NCI-H2029 (cell line): Measurements from ENCODE around the gene MEOX2.
A peak's percentile ranks its signal among the peaks of the same experiment; 100 is the strongest.

Experiments used
- DNase-seq: peaks from one replicate; lab custom pipeline; 2025; lab: John Stamatoyannopoulos, UW

Gene MEOX2

GRCh38 chr7:15686295-15686956 is at the start of gene MEOX2:
MEOX2 (minus strand) TSS chr7:15686683; CDS start chr7:15686402, 281 bp downstream.
- DNase-seq, result peak; percentile 60

- no peak for DNase-seq
Observed at GRCh38 chr7:15729746-15730145, 43.3 kb upstream of the MEOX2 start.

GRCh38 chr7:15725051-15725450 is 38.6 kb upstream of the MEOX2 start:
- no peak for DNase-seq

GRCh38 chr7:15723841-15724240 is 37.4 kb upstream of the MEOX2 start:
- no peak for DNase-seq

- DNase-seq, result peak; percentile 24
Observed at GRCh38 chr7:15720849-15721471, 34.5 kb upstream of the MEOX2 start.

- no peak for DNase-seq
Observed at GRCh38 chr7:15719311-15719710, 32.8 kb upstream of the MEOX2 start.

GRCh38 chr7:15715435-15715834 is 29.0 kb upstream of the MEOX2 start:
- DNase-seq, result no peak

- DNase-seq, result no peak
Observed at GRCh38 chr7:15709978-15710377, 23.5 kb upstream of the MEOX2 start.

- no peak for DNase-seq
Observed at GRCh38 chr7:15707570-15707969, 21.1 kb upstream of the MEOX2 start.

- DNase-seq, result no peak
Observed at GRCh38 chr7:15703732-15704131, 17.2 kb upstream of the MEOX2 start.

GRCh38 chr7:15692501-15693020 is 6.1 kb upstream of the MEOX2 start:
- no peak for DNase-seq

GRCh38 chr7:15688911-15689310 is 2.4 kb upstream of the MEOX2 start:
- DNase-seq, result no peak

- no peak for DNase-seq
Observed at GRCh38 chr7:15688279-15688626, 1.8 kb upstream of the MEOX2 start.

- no peak for DNase-seq
Observed at GRCh38 chr7:15687546-15688278, 1.2 kb upstream of the MEOX2 start.

GRCh38 chr7:15686957-15687545 is 568 bp upstream of the MEOX2 start:
- no peak for DNase-seq

GRCh38 chr7:15685358-15686294 is 857 bp downstream of the MEOX2 start:
- DNase-seq, result peak; percentile 73

GRCh38 chr7:15684871-15685270 is 1.6 kb downstream of the MEOX2 start:
- DNase-seq, result no peak

GRCh38 chr7:15684111-15684800 is 2.2 kb downstream of the MEOX2 start:
- DNase-seq, result no peak

- DNase-seq, result no peak
Observed at GRCh38 chr7:15682751-15683245, 3.7 kb downstream of the MEOX2 start.

GRCh38 chr7:15682111-15682510 is 4.4 kb downstream of the MEOX2 start:
- no peak for DNase-seq

- DNase-seq, result no peak
Observed at GRCh38 chr7:15681631-15682030, 4.9 kb downstream of the MEOX2 start.
